HG03575 (cell line): Measurements from ENCODE around the gene P2RY4.
"Not testable (repeated sequence)": the region's sequence is repeated elsewhere in the genome, so short reads cannot be mapped to it uniquely, and the experiment has no call there.

Experiments
- ATAC-seq: cut with Tn5 transposase; IDR thresholded peaks from one replicate; pipeline ENCODE4 v1.9.1; 2021; ENCODE audit not compliant: unreplicated experiment, insufficient number of reproducible peaks, low FRiP score; ENCODE audit errors: extremely low read depth

Gene P2RY4

DNA sequence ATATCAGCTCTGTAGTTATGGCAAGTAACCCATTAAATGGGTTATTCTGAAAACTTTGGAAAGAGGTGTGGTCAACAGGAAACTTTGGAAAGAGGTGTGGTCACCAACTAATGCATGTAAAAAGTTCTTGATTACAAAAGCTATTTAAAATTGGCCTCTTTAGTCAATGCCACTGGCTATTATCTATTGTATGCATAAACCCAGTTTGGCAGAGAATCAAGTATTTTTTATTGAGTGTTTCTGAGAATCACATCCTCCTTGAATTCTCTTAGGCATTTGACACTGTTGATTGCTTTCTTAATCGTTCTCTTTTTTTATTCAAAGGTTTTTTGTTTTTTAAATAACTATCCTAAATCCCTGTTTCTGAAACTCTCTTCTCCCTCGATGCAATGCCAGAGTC, 7.5 kb downstream of the P2RY4 start:
- ATAC-seq = no peak

GRCh38 chrX:70247252-70247651, 12.8 kb downstream of the P2RY4 start:
- ATAC-seq = no peak

DNA sequence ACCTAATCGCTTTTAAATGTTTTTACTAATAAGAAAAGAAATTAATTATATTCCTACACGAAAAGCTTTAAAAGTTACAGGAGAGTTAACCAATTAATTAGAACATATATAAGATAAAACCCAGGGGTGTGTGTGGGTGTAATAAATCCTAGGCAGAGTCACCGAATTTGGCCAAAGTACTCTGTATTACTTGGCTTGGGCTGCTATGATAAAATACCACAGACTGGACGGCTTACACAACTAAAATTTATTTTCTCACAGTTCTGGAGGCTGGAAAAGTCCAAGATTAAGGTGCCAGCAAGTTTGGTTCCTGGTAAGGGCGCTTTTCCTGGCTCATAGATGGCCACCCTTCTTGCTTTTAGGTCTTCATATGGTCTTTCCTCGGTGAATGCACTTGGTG, 15.1 kb downstream of the P2RY4 start:
- no peak for ATAC-seq

- not testable (repeated sequence) for ATAC-seq
Observed at GRCh38 chrX:70243601-70244000, 16.4 kb downstream of the P2RY4 start.

- no peak for ATAC-seq
Observed at GRCh38 chrX:70241501-70241900, 18.5 kb downstream of the P2RY4 start.

- no peak for ATAC-seq
Observed at GRCh38 chrX:70240751-70241150, 19.3 kb downstream of the P2RY4 start.

DNA sequence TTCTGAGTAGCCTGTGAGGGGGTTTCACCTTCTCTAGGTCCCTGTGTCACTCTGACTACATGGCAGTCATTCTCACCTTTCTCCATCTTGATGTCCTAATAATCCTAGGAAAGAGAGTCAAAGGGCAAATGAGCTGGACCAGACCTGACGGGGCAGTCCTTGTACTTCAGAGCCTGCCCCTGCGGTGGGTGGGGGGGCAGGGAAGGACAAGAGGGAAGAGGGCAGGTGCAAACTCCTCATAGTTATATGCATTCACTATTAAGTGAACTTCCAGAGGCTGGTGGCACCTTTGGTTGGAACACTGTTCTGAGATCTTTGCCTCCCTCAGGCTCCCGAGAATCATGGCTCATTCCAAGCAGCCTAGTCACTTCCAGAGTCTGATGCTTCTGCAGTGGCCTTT, 25.6 kb downstream of the P2RY4 start, which contains the start of gene AWAT1:
TSS of gene AWAT1 (plus strand) at position 301 of the 400 bp plus-strand sequence. CDS start at position 342, 41 bp downstream.
- ATAC-seq = no peak

- no peak for ATAC-seq
Observed at GRCh38 chrX:70231666-70232065, 28.3 kb downstream of the P2RY4 start.

DNA sequence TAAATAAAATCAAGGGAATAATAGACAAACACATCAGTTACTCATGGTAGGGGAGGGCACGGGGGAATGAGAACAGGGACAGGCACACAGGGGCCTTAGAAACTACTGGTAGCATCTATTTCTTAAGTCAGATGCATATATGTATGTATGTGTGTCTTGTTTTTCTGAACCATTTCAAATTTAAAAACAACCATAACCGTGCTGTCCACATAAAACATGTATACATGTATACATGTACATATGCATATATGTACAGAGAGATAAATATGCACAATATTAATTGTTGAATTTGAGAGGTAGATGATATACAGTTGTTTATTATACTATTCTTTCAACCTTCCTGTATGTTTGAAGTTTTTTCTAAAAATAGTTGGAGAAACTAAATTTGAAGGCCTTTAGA, 33.3 kb downstream of the P2RY4 start:
- ATAC-seq = no peak

DNA sequence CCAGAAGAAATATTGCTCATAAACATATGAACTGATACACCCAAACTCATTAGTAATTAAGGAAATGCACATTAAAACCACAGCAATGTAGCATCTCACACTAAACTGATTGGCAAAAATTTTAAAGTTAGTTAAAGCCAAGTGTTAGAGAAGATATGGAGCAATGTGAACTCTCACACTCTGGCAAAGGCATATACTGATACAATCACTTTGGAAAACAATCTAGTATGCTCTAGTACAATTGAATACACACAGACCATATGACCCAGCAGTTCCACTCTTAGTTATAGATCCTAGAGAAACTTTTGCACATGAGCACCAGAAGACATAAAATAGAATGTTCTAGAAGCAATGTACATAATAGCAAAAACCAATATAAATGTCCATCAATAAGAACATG, 34.0 kb downstream of the P2RY4 start:
- ATAC-seq = no peak

DNA sequence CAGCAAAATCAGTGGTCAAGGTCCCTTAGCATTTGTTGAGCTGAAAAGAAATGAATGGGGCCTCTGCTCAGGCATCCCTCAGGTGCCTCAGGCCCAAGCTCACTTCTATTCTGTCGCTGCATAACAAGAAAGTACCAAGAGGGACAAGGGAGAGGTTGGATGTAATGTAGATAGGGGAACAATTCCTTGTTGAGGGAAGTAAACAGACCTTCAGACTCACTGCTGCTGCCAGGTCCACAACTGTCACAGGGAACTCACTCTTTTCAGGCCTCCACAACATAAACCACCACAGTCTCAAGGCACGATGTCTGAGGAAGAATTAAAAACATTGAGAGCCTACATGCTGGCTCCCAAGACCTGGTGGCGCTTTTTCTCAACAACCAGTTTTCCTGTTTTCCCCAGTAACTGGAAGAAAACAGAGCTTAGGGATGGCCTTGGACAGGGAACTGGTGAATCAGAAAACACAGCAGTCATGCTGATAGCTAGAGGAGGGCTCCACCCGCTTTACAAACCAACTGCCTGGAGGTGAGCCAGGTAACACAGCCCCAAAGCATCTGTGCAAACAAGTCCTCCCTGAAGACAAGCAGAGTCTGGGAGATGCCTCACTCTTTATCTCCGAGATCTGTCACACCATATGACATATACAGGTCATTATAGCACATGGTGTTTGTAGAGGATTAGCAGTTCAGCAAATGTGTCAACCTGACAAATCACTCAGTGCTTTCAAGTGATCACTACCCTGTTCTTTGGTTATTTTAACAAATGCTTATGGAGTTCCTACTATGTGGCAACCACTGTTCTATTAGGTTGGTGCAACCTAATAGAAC, 39.9 kb downstream of the P2RY4 start:
- ATAC-seq = no peak

DNA sequence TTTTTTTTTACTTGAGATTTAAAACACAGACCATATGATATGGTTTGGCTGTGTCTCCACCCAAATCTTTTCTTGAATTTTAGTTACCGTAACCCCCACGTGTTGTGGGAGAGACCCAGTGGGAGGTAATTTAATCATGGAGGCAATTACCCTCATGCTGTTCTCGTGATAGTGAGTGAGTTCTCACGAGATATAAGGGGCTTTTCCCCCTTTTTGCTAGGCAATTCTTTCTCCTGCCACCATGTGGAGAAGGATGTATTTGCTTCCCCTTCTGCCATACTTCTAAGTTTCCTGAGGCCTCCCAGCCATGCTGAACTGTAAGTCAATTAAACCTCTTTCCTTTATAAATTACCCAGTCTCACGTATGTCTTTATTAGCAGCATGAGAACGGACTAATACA, 50.4 kb downstream of the P2RY4 start:
- not testable (repeated sequence) for ATAC-seq

- ATAC-seq = no peak
Observed at GRCh38 chrX:70208479-70208878, 51.5 kb downstream of the P2RY4 start.
